ENCODE results near the gene SMAD6. TPM values are rescaled to one million over a fixed set of nuclear protein-coding genes. Genes with fewer than 3 reads are reported as not detected.

Gene SMAD6
- total RNA-seq, 2 donors from 2014 or later: 14.0 to 25.4 TPM

DNA sequence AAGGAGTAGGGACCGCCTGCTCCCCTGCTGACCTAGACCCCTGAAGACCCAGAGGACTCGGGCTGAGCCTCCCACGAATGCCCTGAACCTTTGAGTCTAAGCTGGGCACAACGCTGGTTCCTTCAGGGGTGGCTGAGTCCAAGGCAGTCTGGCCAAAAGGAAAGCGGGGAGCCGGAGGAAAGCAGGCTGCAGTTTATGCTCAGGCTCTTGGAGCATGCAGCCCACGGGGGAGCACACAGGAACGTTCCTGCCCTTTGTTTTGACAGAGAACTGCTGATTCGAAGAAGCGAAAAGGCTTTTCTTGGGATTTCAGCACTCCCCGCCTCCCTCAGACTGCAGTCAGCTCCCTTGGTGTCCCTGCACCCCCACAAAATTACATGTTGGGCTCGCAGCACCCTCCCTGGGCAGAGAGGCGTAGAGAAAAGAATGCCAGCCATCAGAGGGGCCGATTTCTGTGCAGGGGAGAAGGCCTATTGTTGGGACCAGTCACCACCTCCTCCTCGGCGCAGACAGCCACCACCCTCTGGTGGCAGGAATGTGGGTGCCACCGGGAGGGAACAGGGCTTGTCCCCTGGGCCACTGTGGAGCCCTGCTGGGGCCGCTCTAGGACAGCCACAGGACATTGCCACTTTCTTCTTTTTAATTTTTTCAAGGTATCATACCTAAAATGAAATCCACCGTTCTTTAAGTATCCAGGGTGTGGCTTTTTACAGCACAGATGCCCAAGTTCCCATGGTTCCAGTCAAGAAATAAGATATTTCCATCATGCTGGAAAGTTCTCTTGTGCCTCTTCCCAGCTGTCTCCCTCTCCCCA is 72.2 kb downstream of the SMAD6 start:
- no peak overlapping the region for H3K4me3 ChIP-seq
- no peak for TF ChIP-seq POLR2A (IDR thresholded peaks at IDR 0.05)
- TF ChIP-seq CTCF (IDR thresholded peaks at IDR 0.05): peak; percentile 96 to 99 (median 99)
- H3K36me3 ChIP-seq (replicated peaks in 1 of 2; ENCODE audit: insufficient read depth in 1 of 2, low read depth in 2 of 2): no peaks in the 10 kb centered on the region
- intact Hi-C loops (cut with DNase I): loop anchor here (5.0 kb wide), 1 partner anchor 78 kb away; no protein-coding TSS in a partner anchor
- ATAC-seq (peak; percentile 91), DNase-seq (peak; percentile 87 to 92 (median 91))
- peaks cover 60% of the 10 kb centered on the region for H3K4me1 ChIP-seq
- 18 to 24% methylated on average over 11 to 19 of the region's 19 CpGs for WGBS, 2 donors
- no peaks in the 10 kb centered on the region for H3K27me3 ChIP-seq
- peak overlapping the region; percentile 79 to 91 (median 86) for H3K27ac ChIP-seq
- H3K9me3 ChIP-seq: no peaks in the 10 kb centered on the region

- ATAC-seq (no peak), DNase-seq (peak in 3 of 4 donors; percentile 34 to 55 (median 39))
- TF ChIP-seq POLR2A (IDR thresholded peaks at IDR 0.05) (no peak), CTCF (IDR thresholded peaks at IDR 0.05) (no peak)
- Histone ChIP-seq H3K4me3 (no peak overlapping the region), H3K27me3 (no peaks in the 10 kb centered on the region), H3K36me3 (replicated peaks in 1 of 2; ENCODE audit: insufficient read depth in 1 of 2, low read depth in 2 of 2) (no peaks in the 10 kb centered on the region), H3K4me1 (peaks cover 65% of the 10 kb centered on the region), H3K27ac (peak overlapping the region in 3 of 4 donors; percentile 6 to 85 (median 26)), H3K9me3 (no peaks in the 10 kb centered on the region)
- 62 to 82% methylated on average over 15 to 18 of the region's 18 CpGs for WGBS, 2 donors
- intact Hi-C loops (cut with DNase I): loop anchor here (5.0 kb wide), 2 partner anchors 78 to 158 kb away; no protein-coding TSS in a partner anchor
Measured at GRCh38 chr15:66775127-66776105, 73.4 kb downstream of the SMAD6 start.

- DNase-seq: no peak
- ATAC-seq: no peak
- intact Hi-C loops (cut with DNase I): loop anchor here (5.0 kb wide), 2 partner anchors 80 to 160 kb away; no protein-coding TSS in a partner anchor
- no peak overlapping the region for H3K4me3 ChIP-seq
- peaks cover 49% of the 10 kb centered on the region for H3K4me1 ChIP-seq
- TF ChIP-seq POLR2A (IDR thresholded peaks at IDR 0.05) (no peak), CTCF (IDR thresholded peaks at IDR 0.05) (no peak)
- no peaks in the 10 kb centered on the region for H3K9me3 ChIP-seq
- no peak overlapping the region for H3K27ac ChIP-seq
- H3K27me3 ChIP-seq: no peaks in the 10 kb centered on the region
- WGBS, 2 donors: 86 to 96% methylated on average over 4 to 6 of the region's 6 CpGs
- no peaks in the 10 kb centered on the region for H3K36me3 ChIP-seq (replicated peaks in 1 of 2; ENCODE audit: insufficient read depth in 1 of 2, low read depth in 2 of 2)
Measured at GRCh38 chr15:66777054-66777453, 75.0 kb downstream of the SMAD6 start.

DNA sequence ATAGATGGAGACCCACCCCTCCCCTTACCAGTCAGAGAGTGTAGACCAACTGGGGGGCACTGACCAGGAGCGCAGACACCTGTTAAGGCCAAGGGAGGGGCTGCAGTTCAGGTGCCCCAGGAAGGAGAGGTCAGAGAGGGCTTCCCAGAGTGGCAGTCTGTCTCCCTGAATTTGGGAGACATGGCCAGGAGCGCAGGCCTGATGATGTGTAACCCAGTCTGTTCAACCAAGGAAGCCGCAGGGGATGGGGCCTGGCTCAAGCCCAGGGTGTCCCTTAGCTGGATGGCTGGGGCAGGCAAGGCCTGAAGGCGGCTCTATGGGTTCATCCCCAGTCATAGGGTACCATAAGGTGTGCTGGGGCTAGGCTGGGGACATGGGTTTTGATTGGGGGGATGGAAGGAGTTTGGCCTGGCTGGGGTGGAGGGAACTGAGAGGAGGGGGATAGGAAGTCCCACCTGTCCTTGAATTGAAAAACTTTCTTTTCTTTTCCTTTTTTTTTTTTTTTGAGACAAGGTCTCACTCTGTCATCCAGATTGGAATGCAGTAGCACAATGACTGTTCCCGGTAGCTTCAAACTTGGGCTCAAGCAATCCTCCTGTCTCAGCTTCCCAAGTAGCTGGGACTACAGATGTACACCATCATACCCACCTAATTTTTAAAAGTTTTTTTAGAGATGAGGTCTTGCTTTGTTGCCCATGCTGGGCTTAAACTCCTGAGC is 75.7 kb downstream of the SMAD6 start:
- TF ChIP-seq POLR2A (IDR thresholded peaks at IDR 0.05) (no peak), CTCF (IDR thresholded peaks at IDR 0.05) (no peak)
- intact Hi-C loops (cut with DNase I): loop anchor here (5.0 kb wide), 2 partner anchors 80 to 160 kb away; no protein-coding TSS in a partner anchor
- ATAC-seq (no peak), DNase-seq (no peak)
- 84 to 94% methylated on average over 3 to 5 of the region's 5 CpGs for WGBS, 2 donors
- Histone ChIP-seq H3K27ac (no peak overlapping the region), H3K36me3 (replicated peaks in 1 of 2; ENCODE audit: insufficient read depth in 1 of 2, low read depth in 2 of 2) (no peaks in the 10 kb centered on the region), H3K9me3 (no peaks in the 10 kb centered on the region), H3K27me3 (no peaks in the 10 kb centered on the region), H3K4me1 (peaks cover 42% of the 10 kb centered on the region), H3K4me3 (no peak overlapping the region)

All from body of pancreas (tissue), 4 donors.